ENCODE results near the gene ZNF185. TPM values are rescaled to one million over a fixed set of nuclear protein-coding genes. Genes with fewer than 3 reads are reported as not detected.

The ZNF185 gene
- total and polyA plus RNA-seq, 2 of the 8 experiments (the other 6 are each of a cell fraction or from before 2014, with no cell fraction given): 15.6 to 20.1 TPM

- Histone ChIP-seq H2BK20ac (ENCODE audit: low read length) (no peak overlapping the region), H3K4me2 (ENCODE audit: insufficient read depth in 1 of 2, low read depth in 2 of 2, low read length in 2 of 2) (no peak overlapping the region), H2BK12ac (ENCODE audit: low read depth, low read length) (peak overlapping the region; percentile 68; the same call in 1 of the 2 replicates), H2AK5ac (ENCODE audit: low read depth, low read length) (no peak overlapping the region), H4K20me1 (replicated peaks in 1 of 2; ENCODE audit: control insufficient read depth in 1 of 2, insufficient read depth in 2 of 2, low read length in 2 of 2) (no peaks in the 10 kb centered on the region), H3K14ac (ENCODE audit: insufficient read length) (no peak overlapping the region), H2AFZ (ENCODE audit: low read length) (no peak overlapping the region), H3K4ac (replicated peaks; ENCODE audit: insufficient read length, low read depth, low read length) (no peak overlapping the region), H3K23ac (ENCODE audit: insufficient read length) (no peak overlapping the region), H3K9me3 (ENCODE audit: insufficient read depth in 2 of 2, low read depth in 1 of 2, low read length in 1 of 2) (no peaks in the 10 kb centered on the region), H3K4me1 (replicated peaks in 1 of 4; ENCODE audit: control insufficient read depth in 3 of 4, insufficient read depth in 4 of 4, low read length in 3 of 4) (peaks cover 6 to 41% (median 23%) of the 10 kb centered on the region in 4 experiments), H3K9ac (replicated peaks in 1 of 4; ENCODE audit: extremely low read depth in 1 of 4, low read depth in 3 of 4, low read length in 3 of 4) (no peak overlapping the region), H4K8ac (ENCODE audit: extremely low read depth, insufficient read depth, low read length) (no peak overlapping the region; the same call in 1 of the 2 replicates), H3K4me3 (ENCODE audit: extremely low read depth in 1 of 4, insufficient read depth in 2 of 4, low read depth in 3 of 4, low read length in 4 of 4) (no peak overlapping the region), H3K18ac (ENCODE audit: extremely low read depth, low read length) (peak overlapping the region; percentile 71), H2BK120ac (replicated peaks; ENCODE audit: low read depth, low read length) (peak overlapping the region; percentile 29), H3K79me1 (ENCODE audit: low read depth, low read length) (no peaks in the 10 kb centered on the region), H3K23me2 (ENCODE audit: low read depth, low read length) (peaks cover 2% of the 10 kb centered on the region; the same call in 1 of the 2 replicates), H4K91ac (replicated peaks; ENCODE audit: insufficient read length, low read length) (no peak overlapping the region), H3K27ac (ENCODE audit: low read depth, low read length) (no peak overlapping the region), H4K5ac (ENCODE audit: insufficient read length, low read depth, low read length) (no peak overlapping the region), H3K79me2 (ENCODE audit: control insufficient read depth in 1 of 2, insufficient read depth in 2 of 2, low read length in 2 of 2) (no peaks in the 10 kb centered on the region), H3K56ac (replicated peaks; ENCODE audit: insufficient read length, low read depth, low read length) (no peak overlapping the region), H2BK5ac (ENCODE audit: low read depth, low read length) (peak overlapping the region; percentile 40; the same call in 1 of the 2 replicates), H3K27me3 (replicated peaks in 1 of 4; ENCODE audit: control insufficient read depth in 3 of 4, extremely low read depth in 1 of 4, insufficient read depth in 3 of 4, low read length in 3 of 4) (peaks cover 0 to 2% (median 0%) of the 10 kb centered on the region in 4 experiments; a peak in 2 of 7 replicates), H2BK15ac (ENCODE audit: low read length) (peak overlapping the region; percentile 81; the same call in 1 of the 2 replicates), H3K36me3 (ENCODE audit: control insufficient read depth in 2 of 4, insufficient read depth in 4 of 4, low read length in 3 of 4) (no peaks in the 10 kb centered on the region)
- FAIRE-seq: no peak
- DNase-seq (ENCODE audit: low read depth in 1 of 2, low spot score in 2 of 2): no peak
- ChIA-PET POLR2A (ENCODE audit: partially characterized antibody) (interaction anchor here (1.1 to 1.3 kb wide), 2 partner anchors 10 to 12 kb away, joined by 3 read pairs; no protein-coding TSS in a partner anchor), CTCF (ENCODE audit: partially characterized antibody) (interaction anchor here (0.6 to 3.1 kb wide), 8 partner anchors 10 to 33 kb away, joined by 3 to 21 read pairs (median 6); no protein-coding TSS in a partner anchor)
- 90% methylated on average over 8 of the region's 9 CpGs; no CpG with 5 or more reads in 1 of the 2 experiments for WGBS, 2 experiments (ENCODE audit: extremely low coverage in 1 of 2, insufficient coverage in 1 of 2, insufficient read length in 1 of 2, insufficient replicate concordance in 2 of 2, low coverage in 1 of 2, low lambda C conversion rate in 2 of 2, missing lambda C conversion rate in 1 of 2)
- TF ChIP-seq KDM5A (IDR thresholded peaks at IDR 0.05; ENCODE audit: low read length) (no peak), SIX5 (IDR thresholded peaks at IDR 0.05; ENCODE audit: low read depth, low read length) (no peak), SAP30 (IDR thresholded peaks at IDR 0.05; ENCODE audit: insufficient read depth, insufficient replicate concordance, low read length) (no peak), KDM4A (IDR thresholded peaks at IDR 0.05; ENCODE audit: low read depth, low read length, severe bottlenecking) (no peak), JUN (IDR thresholded peaks at IDR 0.05; ENCODE audit: low read depth, low read length) (no peak), NRF1 (IDR thresholded peaks at IDR 0.05; ENCODE audit: low read depth, low read length) (no peak), CTBP2 (IDR thresholded peaks at IDR 0.05; ENCODE audit: borderline replicate concordance, insufficient read depth, insufficient read length, low read length) (no peak)
Measured at GRCh38 chrX:152893980-152894610, 3.8 kb upstream of the ZNF185 start.

All from H1 (cell line).